ENCODE results near the gene BUB1B.

DNA sequence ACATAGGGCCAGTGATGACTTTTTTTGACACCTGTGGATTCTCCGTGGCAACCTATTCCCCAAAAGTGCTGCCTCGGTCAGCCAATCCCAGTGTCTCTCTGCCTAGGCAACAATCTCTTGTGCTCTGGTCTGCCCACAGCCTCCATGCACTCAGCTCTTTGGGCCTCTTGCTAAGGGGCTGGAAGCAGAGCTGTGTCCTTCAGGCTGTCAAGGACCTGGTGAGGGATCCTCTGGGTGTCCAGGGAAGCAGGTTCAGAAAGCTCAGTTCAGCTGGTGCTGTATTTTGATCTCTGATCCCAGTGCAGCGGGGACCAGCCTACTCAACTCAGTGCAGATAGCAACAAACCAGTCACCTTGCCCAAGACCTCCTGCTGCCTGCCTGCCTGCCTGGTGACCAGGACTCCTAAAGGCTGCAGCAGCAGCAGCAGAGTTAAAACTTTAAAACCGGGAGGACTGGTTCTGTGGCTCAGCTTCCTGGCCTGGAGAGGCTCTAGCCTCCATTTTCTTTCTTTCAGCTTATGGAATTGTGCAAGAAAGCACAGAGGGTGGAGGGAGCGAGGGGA lies 84.2 kb downstream of the BUB1B start:
- TF ChIP-seq, protein P1, sequence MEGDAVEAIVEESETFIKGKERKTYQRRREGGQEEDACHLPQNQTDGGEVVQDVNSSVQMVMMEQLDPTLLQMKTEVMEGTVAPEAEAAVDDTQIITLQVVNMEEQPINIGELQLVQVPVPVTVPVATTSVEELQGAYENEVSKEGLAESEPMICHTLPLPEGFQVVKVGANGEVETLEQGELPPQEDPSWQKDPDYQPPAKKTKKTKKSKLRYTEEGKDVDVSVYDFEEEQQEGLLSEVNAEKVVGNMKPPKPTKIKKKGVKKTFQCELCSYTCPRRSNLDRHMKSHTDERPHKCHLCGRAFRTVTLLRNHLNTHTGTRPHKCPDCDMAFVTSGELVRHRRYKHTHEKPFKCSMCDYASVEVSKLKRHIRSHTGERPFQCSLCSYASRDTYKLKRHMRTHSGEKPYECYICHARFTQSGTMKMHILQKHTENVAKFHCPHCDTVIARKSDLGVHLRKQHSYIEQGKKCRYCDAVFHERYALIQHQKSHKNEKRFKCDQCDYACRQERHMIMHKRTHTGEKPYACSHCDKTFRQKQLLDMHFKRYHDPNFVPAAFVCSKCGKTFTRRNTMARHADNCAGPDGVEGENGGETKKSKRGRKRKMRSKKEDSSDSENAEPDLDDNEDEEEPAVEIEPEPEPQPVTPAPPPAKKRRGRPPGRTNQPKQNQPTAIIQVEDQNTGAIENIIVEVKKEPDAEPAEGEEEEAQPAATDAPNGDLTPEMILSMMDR (IDR thresholded peaks at IDR 0.05; ENCODE audit: low read depth, low read length, poor library complexity, severe bottlenecking) = no peak
- TF ChIP-seq EZH2phosphoT487 (IDR thresholded peaks at IDR 0.05; ENCODE audit: borderline replicate concordance, low read length) = no peak

Measured in DOHH2 (cell line).